ENCODE data around the gene SUPT20HL2. TPM values are rescaled to one million over a fixed set of nuclear protein-coding genes. Genes with fewer than 3 reads are reported as not detected.

The SUPT20HL2 gene
- total and polyA plus RNA-seq, 2 of the 8 experiments (the other 6 are each of a cell fraction or from before 2014, with no cell fraction given) = not detected

DNA sequence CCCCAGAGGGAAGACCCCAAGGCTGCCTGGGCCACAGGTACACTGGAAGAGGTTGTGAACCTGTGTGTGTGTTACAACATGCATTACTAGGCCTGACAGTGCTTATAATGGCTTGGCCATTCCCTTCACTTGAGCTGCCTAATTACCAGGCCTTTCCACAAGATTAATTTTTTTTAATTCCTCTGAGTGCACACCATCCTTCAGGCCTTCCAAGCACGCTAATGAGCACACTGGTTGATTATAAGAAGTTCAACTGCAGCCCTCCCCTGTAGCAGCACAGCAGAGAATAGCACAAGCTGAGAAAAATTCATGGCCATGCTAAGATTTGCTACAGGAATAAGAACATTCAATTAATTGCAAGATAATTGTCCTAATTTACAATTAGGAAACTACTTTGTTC is 2.2 kb upstream of the SUPT20HL2 start:
- no peaks in the 10 kb centered on the region for H3K9me3 ChIP-seq (ENCODE audit: insufficient read depth in 2 of 2, low read depth in 1 of 2, low read length in 1 of 2)
- no peak overlapping the region for H3K27ac ChIP-seq (ENCODE audit: low read depth, low read length)
- H2BK20ac ChIP-seq (ENCODE audit: low read length) = no peak overlapping the region
- no peaks in the 10 kb centered on the region for H3K27me3 ChIP-seq (replicated peaks in 1 of 4; ENCODE audit: control insufficient read depth in 3 of 4, extremely low read depth in 1 of 4, insufficient read depth in 3 of 4, low read length in 3 of 4)
- H3K4me1 ChIP-seq (replicated peaks in 1 of 4; ENCODE audit: control insufficient read depth in 3 of 4, insufficient read depth in 4 of 4, low read length in 3 of 4) = peaks cover 0 to 1% (median 0%) of the 10 kb centered on the region in 4 experiments; a peak in 2 of 7 replicates
- no peak overlapping the region for H3K14ac ChIP-seq (ENCODE audit: insufficient read length)
- no peak for FAIRE-seq
- H2BK5ac ChIP-seq (ENCODE audit: low read depth, low read length) = no peak overlapping the region
- no peaks in the 10 kb centered on the region for H4K20me1 ChIP-seq (replicated peaks in 1 of 2; ENCODE audit: control insufficient read depth in 1 of 2, insufficient read depth in 2 of 2, low read length in 2 of 2)
- no peak overlapping the region for H2BK15ac ChIP-seq (ENCODE audit: low read length)
- H4K5ac ChIP-seq (ENCODE audit: insufficient read length, low read depth, low read length) = no peak overlapping the region
- DNase-seq (ENCODE audit: low read depth in 1 of 2, low spot score in 2 of 2) = no peak
- no peaks in the 10 kb centered on the region for H3K79me2 ChIP-seq (ENCODE audit: control insufficient read depth in 1 of 2, insufficient read depth in 2 of 2, low read length in 2 of 2)
- no peak overlapping the region for H2BK12ac ChIP-seq (ENCODE audit: low read depth, low read length)
- 92% methylated on average over 1 of the region's 1 CpG; no CpG with 5 or more reads in 1 of the 2 experiments for WGBS, 2 experiments (ENCODE audit: extremely low coverage in 1 of 2, insufficient coverage in 1 of 2, insufficient read length in 1 of 2, insufficient replicate concordance in 2 of 2, low coverage in 1 of 2, low lambda C conversion rate in 2 of 2, missing lambda C conversion rate in 1 of 2)
- H2AFZ ChIP-seq (ENCODE audit: low read length) = no peak overlapping the region
- CTCF ChIA-PET (ENCODE audit: partially characterized antibody) = no interaction called here
- no peaks in the 10 kb centered on the region for H3K36me3 ChIP-seq (ENCODE audit: control insufficient read depth in 2 of 4, insufficient read depth in 4 of 4, low read length in 3 of 4)
- POLR2A ChIA-PET (ENCODE audit: partially characterized antibody) = no interaction called here
- H3K9ac ChIP-seq (replicated peaks in 1 of 4; ENCODE audit: extremely low read depth in 1 of 4, low read depth in 3 of 4, low read length in 3 of 4) = no peak overlapping the region
- no peak overlapping the region for H3K4ac ChIP-seq (replicated peaks; ENCODE audit: insufficient read length, low read depth, low read length)
- H4K91ac ChIP-seq (replicated peaks; ENCODE audit: insufficient read length, low read length) = no peak overlapping the region
- no peak for TF ChIP-seq RAD21 (IDR thresholded peaks at IDR 0.05 in 1 of 2, conservative IDR thresholded peaks at IDR 0.05 in 1 of 2; ENCODE audit: low read depth in 2 of 2, low read length in 2 of 2)
- no peak for TF ChIP-seq GABPA (IDR thresholded peaks at IDR 0.05; ENCODE audit: borderline replicate concordance, insufficient read depth, low read length)
- no peak for TF ChIP-seq CREB1 (IDR thresholded peaks at IDR 0.05)
- TF ChIP-seq FOSL1 (IDR thresholded peaks at IDR 0.05; ENCODE audit: insufficient read depth, low read depth, low read length) = no peak
- TF ChIP-seq KDM5A (IDR thresholded peaks at IDR 0.05; ENCODE audit: low read length) = no peak
- TF ChIP-seq BRCA1 (IDR thresholded peaks at IDR 0.05; ENCODE audit: low read depth, low read length) = no peak
- no peak for TF ChIP-seq SP1 (IDR thresholded peaks at IDR 0.05; ENCODE audit: low read depth, low read length)
- no peak for TF ChIP-seq EGR1 (IDR thresholded peaks at IDR 0.05; ENCODE audit: borderline replicate concordance, low read depth, low read length)
- no peak for TF ChIP-seq KDM4A (IDR thresholded peaks at IDR 0.05; ENCODE audit: low read depth, low read length, severe bottlenecking)
- no peak for TF ChIP-seq SIX5 (IDR thresholded peaks at IDR 0.05; ENCODE audit: low read depth, low read length)
- H3K23ac ChIP-seq (ENCODE audit: insufficient read length) = no peak overlapping the region
- H4K8ac ChIP-seq (ENCODE audit: extremely low read depth, insufficient read depth, low read length) = no peak overlapping the region
- no peak overlapping the region for H3K18ac ChIP-seq (ENCODE audit: extremely low read depth, low read length)
- H2AK5ac ChIP-seq (ENCODE audit: low read depth, low read length) = no peak overlapping the region
- no peak overlapping the region for H3K4me2 ChIP-seq (ENCODE audit: insufficient read depth in 1 of 2, low read depth in 2 of 2, low read length in 2 of 2)
- H3K23me2 ChIP-seq (ENCODE audit: low read depth, low read length) = no peaks in the 10 kb centered on the region
- no peak overlapping the region for H3K56ac ChIP-seq (replicated peaks; ENCODE audit: insufficient read length, low read depth, low read length)
- H3K79me1 ChIP-seq (ENCODE audit: low read depth, low read length) = no peaks in the 10 kb centered on the region
- H3K4me3 ChIP-seq (ENCODE audit: extremely low read depth in 1 of 4, insufficient read depth in 2 of 4, low read depth in 3 of 4, low read length in 4 of 4) = no peak overlapping the region
- H2BK120ac ChIP-seq (replicated peaks; ENCODE audit: low read depth, low read length) = no peak overlapping the region
